Naive thymus-derived CD8-positive, alpha-beta T cell (primary cell): ENCODE data around the gene CHST5. TPM values are rescaled to one million over a fixed set of nuclear protein-coding genes. Genes with fewer than 3 reads are reported as not detected.
"Not testable (repeated sequence)": the region's sequence is repeated elsewhere in the genome, so short reads cannot be mapped to it uniquely, and the experiment has no call there.

Experiments
- ATAC-seq, 2 donors: fragments of 150-1000 bp; cut with Tn5 transposase in 1 of 2; sonication (Bioruptor Pico), chemical (Tn5 transposase) in 1 of 2; 1 replicate in 1 of 2; 2 replicates in 1 of 2; pipeline ENCODE4 v1.10.0; 2021; ENCODE audit warnings: mild to moderate bottlenecking in 2 of 2, moderate library complexity in 2 of 2
- POLR2A ChIA-PET: fragments of 350-600 bp; sonication (Branson Sonifier 250); formaldehyde crosslinking; loops from one replicate; lab custom pipeline; 2021; ENCODE audit warnings: antibody characterized with exemption; lab: Charles Lee
- DNase-seq, 10 donors: peaks; one replicate each; pipeline versions ENCODE4 v3.0.0 to v3.0.0-alpha.2; 2020 to 2022
- H3K27ac Mint-ChIP-seq, 10 donors: one replicate each; pipeline ENCODE4 v1.8.0; 2020 to 2022; ENCODE audit warnings: mild to moderate bottlenecking in 10 of 10, mixed read lengths in 10 of 10, moderate library complexity in 4 of 10, inconsistent platforms in 1 of 10
- H3K27me3 Mint-ChIP-seq, 5 donors: one replicate each; pipeline ENCODE4 v1.8.0; 2021 to 2022; ENCODE audit warnings: mixed read lengths in 5 of 5
- H3K36me3 Mint-ChIP-seq, 3 donors: one replicate each; pipeline ENCODE4 v1.8.0; 2020 to 2022; ENCODE audit warnings: mixed read lengths in 3 of 3, mild to moderate bottlenecking in 2 of 3, inconsistent platforms in 1 of 3
- H3K4me1 Mint-ChIP-seq, 4 donors: one replicate each; pipeline ENCODE4 v1.8.0; 2021 to 2022; ENCODE audit warnings: mixed read lengths in 4 of 4
- H3K4me3 Mint-ChIP-seq, 10 donors: one replicate each; pipeline ENCODE4 v1.8.0; 2020 to 2022; ENCODE audit warnings: mild to moderate bottlenecking in 10 of 10, mixed read lengths in 10 of 10, moderate library complexity in 6 of 10, inconsistent platforms in 1 of 10
- H3K9me3 Mint-ChIP-seq, 9 donors: one replicate each; pipeline ENCODE4 v1.8.0; 2020 to 2022; ENCODE audit warnings: mixed read lengths in 9 of 9, mild to moderate bottlenecking in 3 of 9, inconsistent platforms in 1 of 9, moderate library complexity in 1 of 9
- polyA plus RNA-seq, 3 donors: library from polyadenylated mRNA; unstranded; fragments of 300-500 nt; fragmentation: Illumina TruSeq; gene quantifications; one replicate each; pipeline ENCODE4 v1.2.3, GENCODE V29; 2021
- total RNA-seq, 8 experiments: library from RNA in 2 of 8; stranded (reverse) in 2 of 8; gene quantifications; one replicate each; pipeline ENCODE4 v1.2.3 and lab custom pipeline; 2021 to 2026

Gene CHST5
- total and polyA plus RNA-seq, 5 experiments from 2014 or later, result not detected

GRCh38 chr16:75529056-75529905 is 6.6 kb downstream of the CHST5 start:
- no peak for ATAC-seq
- Mint-ChIP-seq H3K4me3 (no peak overlapping the region), H3K27me3 (peaks cover 0 to 4% (median 2%) of the 10 kb centered on the region in 5 donors), H3K4me1 (no peaks in the 10 kb centered on the region), H3K27ac (no peak overlapping the region), H3K9me3 (no peaks in the 10 kb centered on the region), H3K36me3 (no peaks in the 10 kb centered on the region)
- no peak for DNase-seq
- POLR2A ChIA-PET, result no interaction called here

DNA sequence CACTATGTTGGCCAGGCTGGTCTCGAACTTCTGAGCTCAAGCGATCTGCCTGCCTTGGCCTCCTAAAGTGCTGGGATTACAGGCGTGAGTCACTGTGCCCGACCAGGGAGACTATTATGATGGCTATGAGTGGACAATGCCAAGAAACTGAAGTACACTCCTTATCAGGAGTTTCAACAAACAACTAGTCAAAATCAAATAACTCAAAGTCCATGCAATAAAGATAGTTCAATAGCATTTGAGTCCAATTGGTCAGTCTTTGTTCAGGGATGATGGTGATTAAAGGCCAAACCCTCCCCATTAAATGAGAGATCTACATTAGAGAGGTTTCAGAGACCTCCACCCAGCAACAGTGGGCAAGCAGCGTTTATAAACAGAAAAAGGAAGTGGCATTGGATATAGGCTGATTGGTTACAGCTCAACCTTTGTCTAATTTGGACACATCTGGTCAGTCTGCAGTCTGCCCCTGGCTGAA is 8.0 kb downstream of the CHST5 start:
- peaks cover 0 to 4% (median 2%) of the 10 kb centered on the region in 5 donors for H3K27me3 Mint-ChIP-seq
- no peak overlapping the region for H3K4me3 Mint-ChIP-seq
- no peak overlapping the region for H3K27ac Mint-ChIP-seq
- POLR2A ChIA-PET, result no interaction called here
- H3K36me3 Mint-ChIP-seq, result no peaks in the 10 kb centered on the region
- no peaks in the 10 kb centered on the region for H3K4me1 Mint-ChIP-seq
- H3K9me3 Mint-ChIP-seq, result no peaks in the 10 kb centered on the region
- no peak for DNase-seq
- ATAC-seq, result no peak

DNA sequence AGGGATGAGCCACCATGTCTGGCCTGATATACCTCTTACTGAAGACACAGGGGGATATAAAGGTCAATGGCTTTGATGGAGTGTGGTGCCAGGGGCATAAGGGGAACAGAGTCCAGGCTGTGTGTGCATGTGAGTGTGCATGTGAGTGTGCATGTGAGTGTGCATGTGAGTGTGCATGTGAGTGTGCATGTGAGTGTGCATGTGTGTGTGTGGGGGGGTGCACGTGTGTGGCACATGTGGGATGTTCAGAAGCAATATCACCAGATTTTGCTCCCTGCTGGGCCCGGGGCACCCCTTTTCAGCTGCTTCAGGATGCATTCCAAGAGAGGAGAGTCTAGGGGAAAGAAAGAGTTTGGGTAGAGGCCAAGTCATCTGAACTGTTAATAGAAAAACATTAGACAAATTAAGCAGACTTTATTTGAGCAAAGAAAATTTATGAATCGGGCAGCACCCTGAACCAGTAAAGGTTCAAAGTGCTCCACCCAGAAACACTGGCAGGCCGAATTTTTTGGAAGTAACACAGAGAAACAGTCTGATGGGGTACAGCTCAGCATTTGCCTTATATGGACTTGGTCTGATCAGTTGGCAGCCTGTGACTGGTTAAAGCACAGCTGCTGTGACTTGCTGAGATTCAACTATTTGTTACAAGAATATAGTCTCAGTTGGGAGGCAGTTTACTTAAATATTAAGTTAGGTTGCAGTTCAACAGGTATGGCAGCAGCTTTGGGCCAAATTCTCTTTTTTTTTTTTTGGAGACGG is 9.7 kb downstream of the CHST5 start:
- peak overlapping the region in 1 of 10 donors; percentile 16 for H3K27ac Mint-ChIP-seq
- H3K4me1 Mint-ChIP-seq, result no peaks in the 10 kb centered on the region

DNA sequence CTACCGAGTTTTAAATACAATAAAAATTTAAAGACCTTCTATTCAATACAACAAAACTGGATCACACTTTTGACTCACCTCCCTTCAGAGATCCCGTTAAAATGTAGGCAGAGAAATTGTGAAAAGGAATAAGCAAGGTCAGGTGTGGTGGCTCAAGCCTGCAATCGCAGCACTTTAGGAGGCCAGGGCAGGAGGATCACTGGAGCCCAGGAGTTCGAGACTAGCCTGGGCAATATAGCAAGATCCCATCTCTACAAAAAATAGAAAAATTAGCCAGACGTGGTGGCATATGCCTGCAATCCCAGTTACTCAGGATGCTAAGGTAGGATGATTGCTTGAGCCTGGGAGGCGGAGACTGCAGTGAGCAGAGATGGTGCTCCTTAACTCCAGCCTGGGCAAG is 16.7 kb downstream of the CHST5 start:
- Mint-ChIP-seq H3K4me1 (peaks cover 8 to 14% (median 12%) of the 10 kb centered on the region in 4 donors), H3K27ac (no peak overlapping the region), H3K36me3 (no peaks in the 10 kb centered on the region), H3K4me3 (no peak overlapping the region), H3K9me3 (no peaks in the 10 kb centered on the region), H3K27me3 (no peaks in the 10 kb centered on the region)
- ATAC-seq, result no peak
- no peak for DNase-seq
- POLR2A ChIA-PET, result no interaction called here

More for the DNA sequence above, 9.7 kb downstream of the CHST5 start:
- H3K36me3 Mint-ChIP-seq, result no peaks in the 10 kb centered on the region
- POLR2A ChIA-PET, result no interaction called here
- ATAC-seq (no peak), DNase-seq (no peak)
- H3K9me3 Mint-ChIP-seq, result no peaks in the 10 kb centered on the region
- H3K4me3 Mint-ChIP-seq, result no peak overlapping the region
- peaks cover 0 to 2% (median 0%) of the 10 kb centered on the region in 5 donors for H3K27me3 Mint-ChIP-seq

DNA sequence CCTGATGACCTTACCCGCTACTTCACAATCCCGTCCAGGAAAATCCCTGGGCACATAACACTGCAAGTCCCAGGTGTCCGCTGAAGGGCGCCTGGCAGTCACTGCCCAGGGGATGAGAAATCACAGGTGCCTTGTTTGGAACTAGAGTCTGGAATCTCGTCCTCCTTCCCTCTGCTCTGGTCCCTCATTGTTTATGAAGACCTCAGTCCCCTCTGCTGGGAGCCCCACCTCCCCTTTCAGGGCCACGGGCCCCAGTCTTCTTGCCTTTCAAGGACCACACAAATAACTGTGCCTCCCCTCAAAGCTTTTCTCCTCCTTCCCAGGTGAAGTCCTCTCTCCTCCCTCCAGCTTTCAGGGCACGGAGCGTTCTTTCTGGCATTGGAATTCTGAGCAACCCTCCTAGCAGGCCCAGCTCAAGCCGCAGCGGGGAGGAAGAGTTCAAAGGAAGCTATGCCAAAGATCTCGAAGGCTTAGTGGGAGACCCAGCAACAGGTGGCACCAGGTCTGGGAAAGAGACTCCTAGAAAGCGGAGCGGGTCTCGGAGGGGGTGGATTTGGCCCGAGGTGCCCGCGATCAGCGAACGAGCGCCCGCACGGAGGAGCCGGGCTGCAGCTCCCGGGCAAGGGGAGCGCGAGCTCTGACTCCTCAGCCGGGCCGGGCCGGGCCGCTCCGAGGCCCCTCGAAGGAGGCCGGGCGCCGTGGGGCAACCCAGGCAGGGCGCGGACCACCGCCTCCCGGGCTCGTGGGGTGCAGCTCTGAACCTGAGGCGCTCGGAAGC is 19.5 kb downstream of the CHST5 start:
- H3K9me3 Mint-ChIP-seq, H3K27me3 Mint-ChIP-seq, H3K36me3 Mint-ChIP-seq: not testable (repeated sequence)
- peak; percentile 43 to 51 for ATAC-seq
- Mint-ChIP-seq H3K27ac (peak overlapping the region in 8 of 10 donors; percentile 62 to 88 (median 80)), H3K4me1 (peaks cover 8 to 14% (median 12%) of the 10 kb centered on the region in 4 donors), H3K4me3 (peak overlapping the region; percentile 68 to 98 (median 86))
- POLR2A ChIA-PET, result interaction anchor here (0.8 to 3.0 kb wide), 9 partner anchors 40 to 1675 kb away, joined by 3 to 22 read pairs (median 13); partner anchors contain the start of genes ADAT1, CFDP1, GABARAPL2 and KARS1
- DNase-seq, result peak in 7 of 10 donors; percentile 7 to 43 (median 29)

- Mint-ChIP-seq H3K9me3 (no peaks in the 10 kb centered on the region), H3K27ac (peak overlapping the region in 1 of 10 donors; percentile 15), H3K36me3 (no peaks in the 10 kb centered on the region), H3K4me3 (peak overlapping the region in 1 of 10 donors; percentile 16), H3K27me3 (no peaks in the 10 kb centered on the region), H3K4me1 (peaks cover 8 to 14% (median 12%) of the 10 kb centered on the region in 4 donors)
- ATAC-seq (no peak), DNase-seq (no peak)
- POLR2A ChIA-PET, result no interaction called here
Observed at GRCh38 chr16:75514296-75514695, 21.6 kb downstream of the CHST5 start.

DNA sequence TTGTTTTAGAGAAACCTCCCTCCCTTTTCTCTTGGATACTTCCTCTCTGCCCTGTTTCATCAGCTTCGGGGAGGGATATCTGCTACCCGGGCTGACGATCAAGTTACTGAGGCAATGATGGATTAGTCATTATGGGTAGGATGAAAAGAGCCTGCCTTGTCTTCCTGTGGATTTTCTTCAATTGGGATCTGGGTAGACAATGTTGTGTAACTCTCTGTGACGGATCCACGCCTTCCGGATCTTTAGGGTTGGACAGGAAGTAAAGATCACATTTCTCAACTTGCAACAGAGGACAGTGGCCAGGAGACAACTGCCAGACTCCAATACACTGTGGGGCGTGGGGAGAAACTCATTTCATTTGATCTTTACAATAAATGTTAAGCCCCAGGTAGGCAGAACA is 29.3 kb downstream of the CHST5 start:
- Mint-ChIP-seq H3K4me3 (no peak overlapping the region), H3K4me1 (peaks cover 0 to 2% (median under 1%) of the 10 kb centered on the region in 4 donors), H3K36me3 (no peaks in the 10 kb centered on the region), H3K9me3 (no peaks in the 10 kb centered on the region), H3K27ac (no peak overlapping the region), H3K27me3 (peaks cover 1 to 23% (median 9%) of the 10 kb centered on the region in 5 donors)
- no peak for DNase-seq
- POLR2A ChIA-PET, result no interaction called here
- ATAC-seq, result no peak

DNA sequence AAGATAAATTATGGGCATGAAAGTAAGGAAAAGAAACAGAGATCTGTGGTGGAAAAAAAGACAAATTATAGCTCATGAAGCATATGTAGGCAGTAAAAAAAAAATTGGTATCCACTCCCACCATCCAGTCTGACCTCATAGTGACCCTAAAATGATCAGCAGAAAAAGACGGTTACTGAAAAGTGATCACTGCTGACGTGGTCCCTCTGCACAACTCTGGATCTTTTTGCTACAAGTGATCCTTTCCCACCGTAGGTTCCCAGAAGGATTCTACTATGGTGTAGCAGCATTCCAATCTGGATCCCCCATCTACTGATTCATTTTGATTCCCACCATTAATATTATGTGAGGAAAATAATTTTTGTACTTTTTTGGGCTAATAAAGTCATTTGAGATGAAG is 29.8 kb downstream of the CHST5 start:
- peaks cover 0 to 2% (median under 1%) of the 10 kb centered on the region in 4 donors for H3K4me1 Mint-ChIP-seq
- no peaks in the 10 kb centered on the region for H3K36me3 Mint-ChIP-seq
- no peaks in the 10 kb centered on the region for H3K9me3 Mint-ChIP-seq
- H3K27me3 Mint-ChIP-seq, result peaks cover 1 to 23% (median 9%) of the 10 kb centered on the region in 5 donors
- no peak overlapping the region for H3K27ac Mint-ChIP-seq
- ATAC-seq (no peak), DNase-seq (no peak)
- POLR2A ChIA-PET, result no interaction called here
- no peak overlapping the region for H3K4me3 Mint-ChIP-seq

GRCh38 chr16:75503801-75504200 is 32.1 kb downstream of the CHST5 start:
- POLR2A ChIA-PET, result no interaction called here
- no peak for ATAC-seq
- DNase-seq, result no peak
- Mint-ChIP-seq H3K27me3 (peaks cover 1 to 23% (median 9%) of the 10 kb centered on the region in 5 donors), H3K36me3 (no peaks in the 10 kb centered on the region), H3K9me3 (no peaks in the 10 kb centered on the region), H3K27ac (peak overlapping the region in 1 of 10 donors; percentile 4), H3K4me3 (no peak overlapping the region), H3K4me1 (peaks cover 0 to 2% (median under 1%) of the 10 kb centered on the region in 4 donors)

DNA sequence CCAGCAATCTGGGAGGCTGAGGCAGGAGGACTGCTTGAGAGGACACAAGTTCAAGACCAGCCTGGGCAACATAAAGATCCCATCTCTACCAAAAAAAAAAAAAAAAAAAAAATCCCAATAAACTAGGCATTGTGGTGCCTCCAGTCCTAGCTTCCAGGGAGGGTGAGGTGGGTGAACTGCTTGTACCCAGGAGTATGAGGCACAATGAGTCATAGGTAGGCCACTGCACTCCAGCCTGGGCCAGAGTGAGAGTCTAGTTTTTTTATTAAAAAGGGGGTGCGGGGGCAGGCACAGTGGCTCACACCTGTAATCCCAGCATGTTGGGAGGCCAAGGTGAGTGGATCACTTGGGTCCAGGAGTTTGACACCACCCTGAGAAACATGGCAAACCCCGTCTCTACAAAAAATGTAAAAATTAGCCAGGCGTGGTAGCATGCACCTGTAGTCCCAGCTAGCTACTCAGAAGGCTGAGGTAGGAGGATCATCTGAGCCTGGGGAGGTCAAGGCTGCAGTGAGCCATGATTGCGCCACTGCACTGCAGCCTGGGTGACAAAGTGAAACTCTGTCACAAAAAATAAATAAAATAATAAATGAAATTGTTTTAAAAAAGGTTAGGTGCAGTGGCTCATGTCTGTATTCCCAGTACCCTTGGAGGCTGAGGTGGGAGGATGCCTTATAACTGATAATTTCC is 32.8 kb downstream of the CHST5 start:
- POLR2A ChIA-PET, result no interaction called here
- Mint-ChIP-seq H3K36me3 (no peaks in the 10 kb centered on the region), H3K27me3 (peaks cover under 1 to 23% (median 6%) of the 10 kb centered on the region in 5 donors), H3K27ac (peak overlapping the region in 1 of 10 donors; percentile 74), H3K4me1 (peaks cover 0 to 2% (median under 1%) of the 10 kb centered on the region in 4 donors), H3K4me3 (no peak overlapping the region), H3K9me3 (no peaks in the 10 kb centered on the region)
- no peak for DNase-seq
- ATAC-seq, result no peak

- Mint-ChIP-seq H3K27ac (peak overlapping the region in 1 of 10 donors; percentile 5), H3K27me3 (peaks cover 0 to 26% (median 11%) of the 10 kb centered on the region in 5 donors)
- H3K4me1 Mint-ChIP-seq, DNase-seq, H3K36me3 Mint-ChIP-seq, POLR2A ChIA-PET, ATAC-seq, H3K9me3 Mint-ChIP-seq, H3K4me3 Mint-ChIP-seq: not testable (repeated sequence)
Observed at GRCh38 chr16:75501820-75502219, 34.1 kb downstream of the CHST5 start.

- POLR2A ChIA-PET, result no interaction called here
- no peak overlapping the region for H3K27ac Mint-ChIP-seq
- H3K27me3 Mint-ChIP-seq, result peaks cover 1 to 30% (median 11%) of the 10 kb centered on the region in 5 donors
- ATAC-seq (no peak), DNase-seq (no peak)
- H3K4me3 Mint-ChIP-seq, result no peak overlapping the region
- no peaks in the 10 kb centered on the region for H3K9me3 Mint-ChIP-seq
- H3K4me1 Mint-ChIP-seq, result peaks cover 0 to 2% (median under 1%) of the 10 kb centered on the region in 4 donors
- H3K36me3 Mint-ChIP-seq, result no peaks in the 10 kb centered on the region
Observed at GRCh38 chr16:75501359-75501758, 34.5 kb downstream of the CHST5 start.
